Peyer's patch (tissue), 4 donors: ENCODE measurements around the gene CSRP1.

Experiments
- POLR2A ChIP-seq, 2 donors: fragments of 450-650 bp; IDR thresholded peaks; one replicate each; pipeline ENCODE4 v1.5.1; 2017; ENCODE audit warnings: antibody characterized with exemption in 2 of 2, mild to moderate bottlenecking in 2 of 2, moderate library complexity in 2 of 2
- TF ChIP-seq, protein P1 (sequence below), 6 experiments: fragments of 450-650 bp in 4 of 6; fragments of 200-600 bp in 2 of 6; sonication (generic) in 1 of 6; IDR thresholded peaks; one replicate each; pipeline ENCODE4 v1.5.1; 2017 to 2019; ENCODE audit warnings: antibody characterized with exemption in 6 of 6, mild to moderate bottlenecking in 3 of 6, moderate library complexity in 1 of 6

- TF ChIP-seq, protein P1, sequence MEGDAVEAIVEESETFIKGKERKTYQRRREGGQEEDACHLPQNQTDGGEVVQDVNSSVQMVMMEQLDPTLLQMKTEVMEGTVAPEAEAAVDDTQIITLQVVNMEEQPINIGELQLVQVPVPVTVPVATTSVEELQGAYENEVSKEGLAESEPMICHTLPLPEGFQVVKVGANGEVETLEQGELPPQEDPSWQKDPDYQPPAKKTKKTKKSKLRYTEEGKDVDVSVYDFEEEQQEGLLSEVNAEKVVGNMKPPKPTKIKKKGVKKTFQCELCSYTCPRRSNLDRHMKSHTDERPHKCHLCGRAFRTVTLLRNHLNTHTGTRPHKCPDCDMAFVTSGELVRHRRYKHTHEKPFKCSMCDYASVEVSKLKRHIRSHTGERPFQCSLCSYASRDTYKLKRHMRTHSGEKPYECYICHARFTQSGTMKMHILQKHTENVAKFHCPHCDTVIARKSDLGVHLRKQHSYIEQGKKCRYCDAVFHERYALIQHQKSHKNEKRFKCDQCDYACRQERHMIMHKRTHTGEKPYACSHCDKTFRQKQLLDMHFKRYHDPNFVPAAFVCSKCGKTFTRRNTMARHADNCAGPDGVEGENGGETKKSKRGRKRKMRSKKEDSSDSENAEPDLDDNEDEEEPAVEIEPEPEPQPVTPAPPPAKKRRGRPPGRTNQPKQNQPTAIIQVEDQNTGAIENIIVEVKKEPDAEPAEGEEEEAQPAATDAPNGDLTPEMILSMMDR (IDR thresholded peaks at IDR 0.05), result no peak
- TF ChIP-seq POLR2A (IDR thresholded peaks at IDR 0.05), result no peak
Measured at GRCh38 chr1:201536558-201536957, 29.6 kb upstream of the CSRP1 start.
